Measurements from ENCODE around the gene CNNM1.
A peak's percentile ranks its signal among the peaks of the same experiment; 100 is the strongest.

The CNNM1 gene

GRCh38 chr10:99421233-99421739 lies 92.1 kb downstream of the CNNM1 start:
- no peak overlapping the region for H3K4me2 ChIP-seq (ENCODE audit: low read length)
- no peak overlapping the region for H3K9ac ChIP-seq
- no peaks in the 10 kb centered on the region for H3K9me3 ChIP-seq (ENCODE audit: control insufficient read depth, low read length)
- H3K36me3 ChIP-seq (ENCODE audit: control insufficient read depth, insufficient read depth, low read length) = no peaks in the 10 kb centered on the region
- no peak overlapping the region for H2AFZ ChIP-seq
- peaks cover 26% of the 10 kb centered on the region for H3K79me2 ChIP-seq
- no peaks in the 10 kb centered on the region for H3K27me3 ChIP-seq (ENCODE audit: control insufficient read depth, insufficient read depth, low read length)
- H3K27ac ChIP-seq = no peak overlapping the region
- TF ChIP-seq, protein P1, sequence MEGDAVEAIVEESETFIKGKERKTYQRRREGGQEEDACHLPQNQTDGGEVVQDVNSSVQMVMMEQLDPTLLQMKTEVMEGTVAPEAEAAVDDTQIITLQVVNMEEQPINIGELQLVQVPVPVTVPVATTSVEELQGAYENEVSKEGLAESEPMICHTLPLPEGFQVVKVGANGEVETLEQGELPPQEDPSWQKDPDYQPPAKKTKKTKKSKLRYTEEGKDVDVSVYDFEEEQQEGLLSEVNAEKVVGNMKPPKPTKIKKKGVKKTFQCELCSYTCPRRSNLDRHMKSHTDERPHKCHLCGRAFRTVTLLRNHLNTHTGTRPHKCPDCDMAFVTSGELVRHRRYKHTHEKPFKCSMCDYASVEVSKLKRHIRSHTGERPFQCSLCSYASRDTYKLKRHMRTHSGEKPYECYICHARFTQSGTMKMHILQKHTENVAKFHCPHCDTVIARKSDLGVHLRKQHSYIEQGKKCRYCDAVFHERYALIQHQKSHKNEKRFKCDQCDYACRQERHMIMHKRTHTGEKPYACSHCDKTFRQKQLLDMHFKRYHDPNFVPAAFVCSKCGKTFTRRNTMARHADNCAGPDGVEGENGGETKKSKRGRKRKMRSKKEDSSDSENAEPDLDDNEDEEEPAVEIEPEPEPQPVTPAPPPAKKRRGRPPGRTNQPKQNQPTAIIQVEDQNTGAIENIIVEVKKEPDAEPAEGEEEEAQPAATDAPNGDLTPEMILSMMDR (IDR thresholded peaks at IDR 0.05) = no peak
- peaks cover 4% of the 10 kb centered on the region for H3K4me1 ChIP-seq
- H3K4me3 ChIP-seq (ENCODE audit: low read depth, low read length) = no peak overlapping the region

GRCh38 chr10:99422529-99423096 lies 93.5 kb downstream of the CNNM1 start:
- TF ChIP-seq, protein P1 (IDR thresholded peaks at IDR 0.05) = no peak
- no peaks in the 10 kb centered on the region for H3K27me3 ChIP-seq (ENCODE audit: control insufficient read depth, insufficient read depth, low read length)
- no peak overlapping the region for H3K4me3 ChIP-seq (ENCODE audit: low read depth, low read length)
- peaks cover 26% of the 10 kb centered on the region for H3K79me2 ChIP-seq
- no peak overlapping the region for H2AFZ ChIP-seq
- no peak overlapping the region for H3K4me2 ChIP-seq (ENCODE audit: low read length)
- H3K36me3 ChIP-seq (ENCODE audit: control insufficient read depth, insufficient read depth, low read length) = no peaks in the 10 kb centered on the region
- no peak overlapping the region for H3K9ac ChIP-seq
- no peak overlapping the region for H3K27ac ChIP-seq
- H3K9me3 ChIP-seq (ENCODE audit: control insufficient read depth, low read length) = no peaks in the 10 kb centered on the region
- H3K4me1 ChIP-seq = peaks cover 4% of the 10 kb centered on the region

GRCh38 chr10:99424656-99425055 lies 95.5 kb downstream of the CNNM1 start:
- Histone ChIP-seq H3K27me3 (ENCODE audit: control insufficient read depth, insufficient read depth, low read length) (no peaks in the 10 kb centered on the region), H3K4me1 (peaks cover 3% of the 10 kb centered on the region)

DNA sequence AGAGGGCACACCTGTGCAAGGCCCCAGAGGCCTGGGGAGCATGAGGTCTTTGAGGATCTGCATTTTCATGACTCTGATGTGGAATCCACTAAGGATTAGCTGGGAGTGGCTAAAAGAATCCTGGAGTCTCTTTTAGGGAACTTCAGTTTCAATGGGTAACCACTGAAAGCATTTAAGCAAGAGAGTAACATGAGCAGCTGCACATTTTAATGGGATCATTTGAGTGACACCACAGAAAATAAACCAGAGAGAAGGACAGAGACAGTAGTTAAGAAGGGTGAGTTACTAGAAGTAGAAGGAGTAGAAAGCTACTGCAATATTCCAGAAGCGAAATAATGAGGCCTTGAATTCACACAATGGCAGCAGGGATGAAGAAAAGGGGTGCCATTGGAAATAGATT lies 96.0 kb downstream of the CNNM1 start:
- Histone ChIP-seq H3K79me2 (peaks cover 24% of the 10 kb centered on the region), H3K4me3 (ENCODE audit: low read depth, low read length) (no peak overlapping the region), H3K9ac (no peak overlapping the region), H3K27me3 (ENCODE audit: control insufficient read depth, insufficient read depth, low read length) (no peaks in the 10 kb centered on the region), H3K36me3 (ENCODE audit: control insufficient read depth, insufficient read depth, low read length) (no peaks in the 10 kb centered on the region), H3K4me2 (ENCODE audit: low read length) (no peak overlapping the region), H3K4me1 (peaks cover 3% of the 10 kb centered on the region), H3K27ac (no peak overlapping the region), H3K9me3 (ENCODE audit: control insufficient read depth, low read length) (no peaks in the 10 kb centered on the region), H2AFZ (no peak overlapping the region)
- TF ChIP-seq, protein P1 (IDR thresholded peaks at IDR 0.05) = no peak

More at GRCh38 chr10:99424656-99425055, 95.5 kb downstream of the CNNM1 start:
- H3K4me3 ChIP-seq (ENCODE audit: low read depth, low read length) = no peak overlapping the region
- H3K27ac ChIP-seq = no peak overlapping the region
- no peak overlapping the region for H2AFZ ChIP-seq
- no peak overlapping the region for H3K9ac ChIP-seq
- no peaks in the 10 kb centered on the region for H3K9me3 ChIP-seq (ENCODE audit: control insufficient read depth, low read length)
- TF ChIP-seq, protein P1 (IDR thresholded peaks at IDR 0.05) = no peak
- H3K79me2 ChIP-seq = peaks cover 21% of the 10 kb centered on the region
- H3K4me2 ChIP-seq (ENCODE audit: low read length) = no peak overlapping the region
- H3K36me3 ChIP-seq (ENCODE audit: control insufficient read depth, insufficient read depth, low read length) = no peaks in the 10 kb centered on the region

DNA sequence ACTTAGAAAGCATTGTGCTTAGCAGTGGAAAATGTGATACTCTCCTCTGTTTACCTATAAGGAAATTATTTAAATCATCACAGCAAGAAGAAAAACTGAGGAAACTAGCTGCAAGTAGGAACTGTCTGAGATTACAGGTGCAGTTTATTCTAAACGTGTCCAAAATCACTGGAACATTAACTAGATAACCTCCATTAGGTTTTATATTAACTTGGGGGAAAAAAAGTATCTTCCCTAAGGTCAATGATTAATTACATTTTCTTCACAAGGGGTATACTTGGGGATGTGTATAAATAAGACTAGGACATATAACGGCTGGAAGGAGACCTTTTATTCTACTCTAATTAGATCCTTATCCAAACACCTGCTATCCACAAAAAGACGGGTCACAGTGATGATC lies 97.5 kb downstream of the CNNM1 start:
- Histone ChIP-seq H3K9me3 (ENCODE audit: control insufficient read depth, low read length) (no peaks in the 10 kb centered on the region), H3K4me3 (ENCODE audit: low read depth, low read length) (no peak overlapping the region), H3K79me2 (peaks cover 21% of the 10 kb centered on the region), H3K9ac (no peak overlapping the region), H3K27ac (no peak overlapping the region), H3K27me3 (ENCODE audit: control insufficient read depth, insufficient read depth, low read length) (no peaks in the 10 kb centered on the region), H2AFZ (no peak overlapping the region), H3K4me1 (peaks cover 3% of the 10 kb centered on the region), H3K4me2 (ENCODE audit: low read length) (peak overlapping the region; percentile 3), H3K36me3 (ENCODE audit: control insufficient read depth, insufficient read depth, low read length) (no peaks in the 10 kb centered on the region)
- TF ChIP-seq, protein P1 (IDR thresholded peaks at IDR 0.05) = no peak
